HG03175 (cell line): ENCODE data around the gene GPR85.
"Not testable (repeated sequence)": the region's sequence is repeated elsewhere in the genome, so short reads cannot be mapped to it uniquely, and the experiment has no call there.

Experiments
- ATAC-seq: cut with Tn5 transposase; IDR thresholded peaks from one replicate; pipeline ENCODE4 v1.9.1; 2021; ENCODE audit warnings: mild to moderate bottlenecking, moderate library complexity; ENCODE audit not compliant: unreplicated experiment

Gene GPR85

GRCh38 chr7:113084496-113085172 lies 2.0 kb downstream of the GPR85 start:
- ATAC-seq: no peak

DNA sequence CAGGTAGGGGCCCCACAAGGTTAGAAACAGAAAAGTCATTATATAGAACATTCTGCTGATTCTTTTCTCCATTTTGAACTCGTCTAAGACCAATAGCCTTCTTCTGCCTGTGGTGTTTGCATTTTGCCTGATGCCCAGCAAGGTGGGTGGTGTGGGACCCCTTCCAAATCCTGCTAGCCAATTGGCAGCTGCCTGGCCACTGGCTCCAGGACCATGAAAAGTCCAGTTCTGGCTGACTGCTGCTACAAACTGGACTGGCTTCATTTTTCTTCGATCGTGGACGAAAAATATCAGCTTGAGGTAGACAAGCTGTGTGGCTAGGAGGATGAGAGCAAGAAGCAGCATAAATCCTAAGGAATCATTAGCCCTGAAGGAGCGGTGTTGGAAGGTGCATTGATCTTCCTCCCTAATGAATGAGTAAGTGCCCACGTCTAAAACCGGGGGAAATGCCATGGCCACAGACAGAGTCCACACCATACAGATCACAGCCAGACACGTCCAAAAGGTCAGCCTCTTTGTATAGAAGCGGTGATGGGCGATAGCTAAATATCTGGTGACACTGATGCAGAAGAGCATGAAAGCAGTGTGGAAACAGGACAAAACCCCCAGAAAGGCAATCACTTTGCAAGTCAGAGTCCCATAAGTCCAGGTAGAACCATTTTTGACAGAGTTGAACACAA lies 2.7 kb downstream of the GPR85 start:
- no peak for ATAC-seq

- peak; percentile 68 for ATAC-seq
Observed at GRCh38 chr7:113083132-113083815, 3.4 kb downstream of the GPR85 start.

- ATAC-seq: no peak
Observed at GRCh38 chr7:113078331-113078730, 8.3 kb downstream of the GPR85 start.

DNA sequence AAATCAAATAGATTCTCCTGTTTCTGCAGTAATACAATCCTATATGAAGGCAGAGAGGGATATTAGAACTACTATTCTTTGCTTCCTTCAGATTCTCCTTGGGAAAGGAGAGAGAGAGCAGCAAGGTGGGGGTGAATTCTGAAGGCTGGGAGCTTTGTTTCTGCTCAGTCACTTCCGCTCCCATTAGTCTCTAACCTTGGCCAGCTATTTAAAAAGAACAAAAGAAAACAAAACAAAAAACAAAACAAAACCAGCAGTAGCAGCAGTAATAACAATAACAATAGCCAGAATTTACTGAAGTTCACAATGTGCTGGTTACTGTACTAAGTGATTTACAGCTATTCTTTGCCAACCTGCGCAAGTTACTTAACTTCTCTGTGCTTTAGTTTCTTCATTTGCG lies 9.9 kb downstream of the GPR85 start:
- ATAC-seq: no peak

GRCh38 chr7:113071465-113071864 lies 15.2 kb downstream of the GPR85 start:
- ATAC-seq: peak; percentile 72

GRCh38 chr7:113062499-113062898 lies 24.1 kb downstream of the GPR85 start:
- ATAC-seq: no peak

DNA sequence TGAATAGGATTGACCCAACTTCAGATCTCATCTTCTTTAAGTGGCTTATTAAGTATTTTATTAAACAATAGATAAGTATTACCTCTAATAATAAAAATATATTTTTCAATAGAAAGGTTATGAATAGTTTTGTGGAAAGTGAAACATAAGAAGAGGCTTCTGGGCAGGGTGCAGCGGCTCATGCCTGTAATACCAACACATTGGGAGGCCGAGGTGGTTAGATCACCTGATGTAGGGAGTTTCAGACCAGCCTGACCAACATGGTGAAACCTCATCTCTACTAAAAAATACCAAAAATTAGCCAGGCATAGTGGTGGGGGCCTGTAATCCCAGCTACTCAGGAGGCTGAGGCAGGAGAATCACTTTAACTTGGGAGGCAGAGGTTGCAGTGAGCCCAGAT lies 26.5 kb downstream of the GPR85 start:
- no peak for ATAC-seq

DNA sequence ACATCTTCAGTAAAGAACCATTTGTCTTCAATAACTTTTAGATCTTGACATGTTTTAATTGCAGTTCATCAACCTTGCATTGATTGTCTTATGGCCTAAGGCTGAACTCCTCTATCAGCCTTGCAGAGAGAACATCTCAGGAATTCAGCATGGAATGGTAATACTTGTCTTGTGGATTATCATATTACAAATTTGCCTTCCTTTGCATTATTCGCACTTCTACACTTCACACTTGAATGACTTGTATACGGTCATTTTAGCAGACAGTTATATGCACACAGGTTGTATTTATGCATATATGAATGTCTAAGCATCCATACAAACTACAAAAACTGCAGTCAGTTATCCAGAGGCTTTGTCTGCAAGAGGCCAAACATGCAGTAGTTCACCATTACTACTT lies 31.7 kb downstream of the GPR85 start:
- ATAC-seq: no peak

DNA sequence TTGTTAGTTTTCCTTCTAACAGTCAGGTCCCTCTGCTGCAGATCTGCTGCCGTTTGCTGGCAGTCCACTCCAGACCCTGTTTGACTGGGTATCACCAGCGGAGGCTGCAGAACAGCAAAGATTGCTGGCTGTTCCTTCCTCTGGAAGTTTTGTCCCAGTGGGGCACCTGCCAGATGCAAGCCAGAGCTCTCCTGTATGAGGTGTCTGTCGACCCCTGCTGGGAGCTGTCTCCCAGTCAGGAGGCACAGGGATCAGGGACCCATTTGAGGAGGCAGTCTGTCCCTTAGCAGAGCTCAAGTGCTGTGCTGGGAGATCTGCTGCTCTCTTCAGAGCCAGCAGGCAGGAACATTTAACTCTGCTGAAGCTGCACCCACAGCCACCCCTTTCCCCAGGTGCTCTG lies 32.4 kb downstream of the GPR85 start:
- not testable (repeated sequence) for ATAC-seq

DNA sequence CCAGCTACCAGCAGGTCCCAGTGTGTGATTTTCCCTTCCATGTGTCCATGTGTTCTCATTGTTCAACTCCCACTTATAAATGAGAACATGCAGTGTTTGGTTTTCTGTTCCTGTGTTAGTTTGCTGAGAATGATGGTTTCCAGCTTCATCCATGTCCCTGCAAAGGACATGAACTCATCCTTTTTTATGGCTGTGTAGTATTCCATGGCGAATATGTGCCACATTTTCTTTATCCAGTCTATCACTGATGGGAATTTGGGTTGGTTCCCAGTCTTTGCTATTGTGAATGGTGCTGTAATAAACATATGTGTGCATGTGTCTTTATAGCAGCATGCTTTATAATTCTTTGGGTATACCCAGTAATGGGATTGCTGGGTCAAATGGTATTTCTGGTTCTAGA lies 37.4 kb downstream of the GPR85 start:
- ATAC-seq: not testable (repeated sequence)

DNA sequence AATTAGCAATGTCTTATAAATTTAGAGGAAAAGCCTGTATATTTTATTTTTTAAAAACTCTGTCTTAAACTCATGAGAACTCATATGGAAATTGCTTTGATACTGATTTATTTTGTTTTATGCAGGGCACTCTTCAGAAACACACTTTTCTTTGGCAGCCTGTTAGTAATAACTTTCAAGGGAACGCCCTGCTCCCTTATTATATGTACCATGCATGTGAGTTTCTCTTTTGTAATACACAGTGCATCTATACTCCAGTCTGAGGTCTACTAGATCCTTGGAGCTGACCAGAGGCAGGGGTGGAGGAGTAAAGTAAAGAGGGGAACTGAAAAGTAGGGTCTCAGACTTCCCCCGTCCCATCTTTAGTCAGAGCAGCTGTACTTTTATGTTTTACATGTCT lies 40.2 kb downstream of the GPR85 start:
- ATAC-seq: no peak

- ATAC-seq: no peak
Observed at GRCh38 chr7:113045379-113045778, 41.2 kb downstream of the GPR85 start.

GRCh38 chr7:113044394-113044793 lies 42.2 kb downstream of the GPR85 start:
- no peak for ATAC-seq

- ATAC-seq: no peak
Observed at GRCh38 chr7:113040849-113041248, 45.8 kb downstream of the GPR85 start.

- no peak for ATAC-seq
Observed at GRCh38 chr7:113033959-113034358, 52.7 kb downstream of the GPR85 start.
